PC-9 (cell line): ENCODE data around the gene RNF212. TPM values are rescaled to one million over a fixed set of nuclear protein-coding genes. Genes with fewer than 3 reads are reported as not detected.

Source experiments
- BruUV-seq: library from RNA; stranded (reverse); fragments of 400-500 nt; replicated peaks from 2 replicates; lab custom pipeline; 2021; lab: Mats Ljungman, UMichigan
- CTCF ChIA-PET: fragments of 300-600 bp; sonication (Branson Sonifier 250); formaldehyde crosslinking; loops from one replicate; lab custom pipeline; 2022; ENCODE audit warnings: antibody characterized with exemption; lab: Charles Lee
- POLR2A ChIA-PET: fragments of 300-600 bp; sonication (Branson Sonifier 250); formaldehyde crosslinking; loops from one replicate; lab custom pipeline; 2022; ENCODE audit warnings: antibody characterized with exemption; ENCODE audit not compliant: unreplicated experiment; lab: Charles Lee
- DNase-seq, 2 experiments: peaks; one replicate each; pipeline versions ENCODE4 v3.0.0 to v3.0.0-alpha.2; 2015 to 2022; ENCODE audit warnings: mixed read lengths in 1 of 2
- H2AFZ ChIP-seq: fragments of 200-600 bp; sonication (generic); 2 replicates; pipeline ENCODE4 v1.8.1; 2017; ENCODE audit warnings: antibody characterized with exemption
- H3F3A ChIP-seq: fragments of 200-600 bp; sonication (generic); 2 replicates; pipeline ENCODE4 v1.8.1; 2017; ENCODE audit warnings: antibody characterized with exemption, mild to moderate bottlenecking, low read depth; ENCODE audit not compliant: insufficient read depth
- H3K27ac ChIP-seq: fragments of 200-600 bp; sonication (generic); 2 replicates; pipeline ENCODE4 v1.6.1; 2016; ENCODE audit warnings: mixed run types
- H3K27me3 ChIP-seq: fragments of 200-600 bp; sonication (generic); 2 replicates; pipeline ENCODE4 v1.6.1; 2016; ENCODE audit warnings: low read depth, mixed run types; ENCODE audit not compliant: insufficient read depth
- H3K36me3 ChIP-seq: fragments of 200-600 bp; sonication (generic); 2 replicates; pipeline ENCODE4 v1.6.1; 2016; ENCODE audit warnings: low read depth, mixed run types
- H3K4me1 ChIP-seq: fragments of 200-600 bp; sonication (generic); replicated peaks from 2 replicates; pipeline ENCODE4 v1.6.1; 2016; ENCODE audit warnings: mixed run types; ENCODE audit not compliant: insufficient read depth
- H3K4me2 ChIP-seq: fragments of 200-600 bp; sonication (generic); 2 replicates; pipeline ENCODE4 v1.6.1; 2017; ENCODE audit warnings: mixed run types
- H3K4me3 ChIP-seq: fragments of 200-600 bp; sonication (generic); 2 replicates; pipeline ENCODE4 v1.6.1; 2016; ENCODE audit warnings: mixed run types
- H3K79me2 ChIP-seq: fragments of 200-600 bp; sonication (generic); 2 replicates; pipeline ENCODE4 v1.6.1; 2017; ENCODE audit warnings: low read depth, mixed run types
- H3K9me2 ChIP-seq: fragments of 200-600 bp; sonication (generic); 2 replicates; pipeline ENCODE4 v1.8.1; 2017; ENCODE audit warnings: mild to moderate bottlenecking; ENCODE audit not compliant: insufficient read depth
- H3K9me3 ChIP-seq: fragments of 200-600 bp; sonication (generic); 2 replicates; pipeline ENCODE4 v1.8.1; 2016; ENCODE audit warnings: low read depth; ENCODE audit not compliant: insufficient read depth
- H4K20me1 ChIP-seq: fragments of 200-600 bp; sonication (generic); 2 replicates; pipeline ENCODE4 v1.8.1; 2017; ENCODE audit not compliant: insufficient read depth
- CTCF ChIP-seq: fragments of 200-600 bp; sonication (generic); conservative IDR thresholded peaks from 2 replicates; pipeline ENCODE4 v1.6.1; 2017; ENCODE audit warnings: mixed run types, antibody characterized with exemption, mild to moderate bottlenecking, moderate library complexity
- EZH2 ChIP-seq: fragments of 200-600 bp; sonication (generic); IDR thresholded peaks from 2 replicates; pipeline ENCODE4 v1.8.0; 2017; ENCODE audit warnings: antibody characterized with exemption, low read depth
- intact Hi-C: fragments of 100-400 bp; cut with micrococcal nuclease; formaldehyde crosslinking; loops from one replicate; pipeline ENCODE4 v1.10.0; 2022; ENCODE audit not compliant: unreplicated experiment
- total RNA-seq: library from RNA; stranded (reverse); gene quantifications from 2 replicates; pipeline ENCODE4 v1.2.3, GENCODE V29; 2021

Gene RNF212
- total RNA-seq, 1 experiment from 2014 or later: 4.2 TPM

GRCh38 chr4:1087371-1087770 is 26.0 kb downstream of the RNF212 start:
- ChIA-PET POLR2A (no interaction called here), CTCF (no interaction called here)
- Histone ChIP-seq H3K27me3 (no peaks in the 10 kb centered on the region), H4K20me1 (no peaks in the 10 kb centered on the region), H2AFZ (no peak overlapping the region), H3K9me3 (no peaks in the 10 kb centered on the region; the same call in 1 of the 2 replicates), H3F3A (peaks cover 5% of the 10 kb centered on the region), H3K4me3 (no peak overlapping the region), H3K36me3 (no peaks in the 10 kb centered on the region), H3K27ac (no peak overlapping the region), H3K79me2 (no peaks in the 10 kb centered on the region), H3K9me2 (no peaks in the 10 kb centered on the region), H3K4me2 (no peak overlapping the region), H3K4me1 (peaks cover 7% of the 10 kb centered on the region)
- TF ChIP-seq EZH2: no peak
- TF ChIP-seq CTCF: no peak
- no TSS peak for BruUV-seq
- intact Hi-C loops: no loop called here
- no peak for DNase-seq

- ChIA-PET POLR2A (no interaction called here), CTCF (no interaction called here)
- H3F3A ChIP-seq: peaks cover 14% of the 10 kb centered on the region
- no peak overlapping the region for H3K4me3 ChIP-seq
- no peaks in the 10 kb centered on the region for H3K36me3 ChIP-seq
- DNase-seq: no peak
- BruUV-seq: no TSS peak
- no peaks in the 10 kb centered on the region for H3K79me2 ChIP-seq
- no peak overlapping the region for H3K27ac ChIP-seq
- intact Hi-C loops: no loop called here
- H3K9me2 ChIP-seq: no peaks in the 10 kb centered on the region
- H3K4me1 ChIP-seq: peaks cover 20% of the 10 kb centered on the region
- no peak overlapping the region for H2AFZ ChIP-seq
- H3K9me3 ChIP-seq: no peaks in the 10 kb centered on the region; the same call in 1 of the 2 replicates
- H3K27me3 ChIP-seq: no peaks in the 10 kb centered on the region
- TF ChIP-seq CTCF (no peak), EZH2 (no peak)
- H4K20me1 ChIP-seq: no peaks in the 10 kb centered on the region
- no peak overlapping the region for H3K4me2 ChIP-seq
These were observed 27.4 kb downstream of the RNF212 start for GRCh38 chr4:1086011-1086410.

GRCh38 chr4:1085404-1085799 is 28.0 kb downstream of the RNF212 start:
- H3K4me3 ChIP-seq: no peak overlapping the region
- ChIA-PET CTCF (no interaction called here), POLR2A (no interaction called here)
- peaks cover 14% of the 10 kb centered on the region for H3F3A ChIP-seq
- peaks cover 26% of the 10 kb centered on the region for H3K4me1 ChIP-seq
- no peaks in the 10 kb centered on the region for H4K20me1 ChIP-seq
- TF ChIP-seq EZH2 (no peak), CTCF (no peak)
- intact Hi-C loops: no loop called here
- BruUV-seq: no TSS peak
- no peaks in the 10 kb centered on the region; the same call in 1 of the 2 replicates for H3K9me3 ChIP-seq
- H3K9me2 ChIP-seq: no peaks in the 10 kb centered on the region
- no peaks in the 10 kb centered on the region for H3K79me2 ChIP-seq
- no peaks in the 10 kb centered on the region for H3K27me3 ChIP-seq
- H2AFZ ChIP-seq: no peak overlapping the region
- H3K27ac ChIP-seq: no peak overlapping the region
- H3K36me3 ChIP-seq: no peaks in the 10 kb centered on the region
- H3K4me2 ChIP-seq: no peak overlapping the region
- no peak for DNase-seq
